NCI-H1694 treated with DMSO at 0.1 percent for 48 hours (cell line): ENCODE measurements around the gene IGLL5.

ENCODE experiments used
- DNase-seq: peaks from one replicate; lab custom pipeline; 2025; lab: John Stamatoyannopoulos, UW

The IGLL5 gene

DNA sequence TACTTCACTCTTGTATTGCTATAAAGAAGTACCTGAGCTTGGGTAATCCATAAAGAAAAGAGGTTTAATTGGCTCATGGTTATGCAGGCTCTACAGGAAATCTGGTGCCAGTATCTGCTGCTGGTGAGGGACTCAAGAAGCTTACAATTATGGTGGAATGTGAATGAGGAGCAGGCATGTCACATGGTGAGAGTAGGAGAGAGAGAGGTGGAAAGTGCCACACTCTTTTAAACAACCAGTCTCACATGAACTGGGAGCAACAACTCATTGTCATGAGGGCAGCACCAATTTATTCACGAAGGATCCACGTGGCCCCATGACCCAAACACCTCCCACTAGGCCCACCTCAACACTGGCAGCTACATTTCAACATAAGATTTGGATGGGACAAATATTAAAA lies 24.6 kb upstream of the IGLL5 start:
- no peak for DNase-seq

DNA sequence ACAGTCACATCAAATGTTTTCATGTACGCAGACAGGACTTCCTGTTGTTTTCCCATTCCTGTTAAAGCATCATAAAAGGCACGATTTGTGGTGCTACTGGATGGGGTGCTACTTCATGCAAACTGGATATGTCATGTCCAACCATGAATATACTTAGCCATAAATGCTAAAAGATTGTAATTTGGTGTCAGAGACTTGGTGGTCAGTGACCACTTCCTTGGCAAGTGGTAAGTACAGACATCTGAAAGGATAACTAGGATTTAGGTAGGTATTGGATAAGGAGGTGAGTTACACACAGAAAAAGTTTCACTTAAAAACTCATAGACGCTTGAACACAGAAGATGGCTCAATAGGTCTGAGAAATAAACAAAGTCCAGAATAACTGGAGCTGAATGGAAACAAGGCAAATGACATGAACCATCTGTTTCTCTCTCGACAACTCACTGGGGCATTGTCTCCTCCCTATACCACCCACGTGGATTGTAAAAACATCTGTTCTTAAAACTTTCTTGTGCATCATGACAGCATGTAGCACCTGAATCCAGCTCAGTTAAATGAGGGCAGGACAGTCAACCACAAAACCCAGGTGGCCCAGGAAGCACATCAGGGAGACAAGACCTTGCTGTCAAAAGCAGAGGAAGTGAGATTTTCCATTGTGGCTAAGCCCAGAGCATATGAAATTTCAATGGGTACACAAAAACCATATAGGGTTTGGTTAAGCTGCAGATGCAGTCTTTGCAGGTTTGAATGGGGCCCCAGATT lies 22.1 kb upstream of the IGLL5 start:
- DNase-seq: no peak

DNA sequence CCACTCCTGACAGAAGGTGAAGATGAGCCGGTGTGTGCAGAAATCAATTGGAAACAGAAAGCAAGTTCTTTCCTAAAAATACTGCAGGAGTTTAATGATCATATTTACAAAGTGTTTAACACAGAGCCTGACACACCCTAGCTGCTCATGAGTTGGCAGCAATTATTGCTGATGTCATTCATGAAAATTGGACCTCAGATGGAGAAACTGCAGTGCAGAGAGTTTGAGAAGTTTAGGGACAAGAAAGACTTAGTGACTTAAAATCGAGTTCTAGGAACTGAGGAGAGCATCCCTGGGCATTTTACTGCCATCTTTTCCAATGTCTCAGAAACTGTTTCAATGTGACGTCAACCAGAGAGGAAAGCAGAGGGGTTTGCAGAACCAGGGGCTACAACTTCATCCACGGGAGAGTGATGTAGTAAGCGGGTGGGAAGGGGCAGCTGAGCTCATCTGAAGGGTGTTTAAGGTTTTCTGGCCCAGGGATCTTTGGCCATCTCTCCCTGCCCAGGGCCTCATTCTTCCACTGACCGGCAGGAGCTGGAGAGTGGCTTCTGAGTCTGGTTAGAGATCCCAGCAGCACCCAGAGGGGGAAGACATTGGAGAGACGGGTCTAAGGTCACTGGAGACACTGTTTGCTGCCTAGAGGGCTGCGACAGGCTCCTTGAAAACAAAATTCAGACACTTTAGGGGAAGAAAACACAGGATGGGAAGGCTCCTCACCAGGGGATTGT lies 21.1 kb upstream of the IGLL5 start:
- no peak for DNase-seq

DNA sequence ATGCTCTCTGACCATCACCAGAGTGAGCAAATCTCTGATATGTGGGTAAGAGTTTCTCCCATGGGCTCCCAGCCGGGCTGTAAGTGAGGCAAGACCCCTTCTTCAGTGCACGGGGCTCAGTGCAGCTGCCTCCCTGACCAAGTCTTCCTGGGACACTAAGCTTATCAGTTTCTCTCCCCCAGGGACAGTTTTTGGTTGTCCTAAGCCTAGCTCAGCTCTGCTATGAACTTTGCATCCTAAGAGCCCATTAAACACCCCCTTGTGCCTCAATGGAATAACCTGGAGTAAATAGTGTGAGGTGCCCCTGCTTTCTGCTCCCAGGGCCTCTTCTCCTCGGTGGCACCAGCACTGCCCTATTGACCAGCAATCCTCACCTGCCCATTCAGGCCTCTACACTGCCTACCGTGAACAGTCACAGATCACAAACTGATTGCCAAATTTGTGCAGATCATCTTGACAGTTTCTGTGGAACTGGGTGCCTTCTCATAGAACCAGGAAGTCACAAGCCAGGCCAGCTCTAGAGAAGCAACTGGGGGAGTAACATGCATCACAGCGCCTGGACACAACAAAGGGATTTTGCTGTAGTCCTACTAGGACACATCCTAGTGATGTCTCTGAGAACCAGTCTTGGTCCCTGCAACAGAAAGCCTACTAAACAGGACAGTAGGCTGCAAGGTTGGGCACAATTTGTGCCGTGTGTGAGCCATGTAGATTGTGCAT lies 19.5 kb upstream of the IGLL5 start:
- DNase-seq: no peak

DNA sequence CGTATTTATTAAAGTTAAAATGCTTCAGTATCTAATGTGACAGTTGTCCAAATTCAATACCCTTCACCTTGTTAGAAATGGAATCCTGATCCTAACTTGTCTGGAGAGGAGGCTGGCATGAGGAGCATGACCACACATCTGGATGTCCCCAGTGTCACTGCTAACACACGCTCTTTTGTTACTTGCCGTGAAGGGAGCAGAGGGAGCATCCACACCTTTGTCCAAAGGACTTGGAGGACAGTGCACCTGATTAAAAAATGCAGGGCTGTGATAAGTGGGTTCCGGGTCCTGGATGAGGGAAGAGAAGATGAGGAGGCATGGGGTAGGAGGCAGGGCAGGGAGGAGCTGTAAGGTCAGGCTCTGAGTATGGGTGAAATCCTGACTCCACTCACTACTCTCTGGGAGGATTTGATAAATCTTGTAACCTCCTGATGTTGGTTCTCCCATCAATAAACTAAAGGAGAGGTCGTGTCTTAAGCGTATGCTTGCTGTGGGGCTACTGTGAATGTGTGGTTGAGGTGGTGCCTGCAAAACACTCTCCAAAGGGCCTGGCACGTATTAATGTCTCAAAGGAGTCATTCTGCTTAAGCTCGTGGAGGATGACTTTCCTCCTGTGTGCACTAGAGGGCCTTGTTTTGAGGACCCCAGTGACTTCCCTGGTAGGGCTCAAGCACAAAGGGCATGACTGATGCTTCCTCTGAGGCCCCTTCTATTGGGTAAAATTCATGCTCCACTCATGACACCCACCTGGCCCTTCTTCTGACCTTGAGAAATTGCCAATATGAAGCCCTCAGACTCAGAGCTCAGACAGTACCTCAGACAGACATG lies 16.8 kb upstream of the IGLL5 start:
- DNase-seq: no peak

DNA sequence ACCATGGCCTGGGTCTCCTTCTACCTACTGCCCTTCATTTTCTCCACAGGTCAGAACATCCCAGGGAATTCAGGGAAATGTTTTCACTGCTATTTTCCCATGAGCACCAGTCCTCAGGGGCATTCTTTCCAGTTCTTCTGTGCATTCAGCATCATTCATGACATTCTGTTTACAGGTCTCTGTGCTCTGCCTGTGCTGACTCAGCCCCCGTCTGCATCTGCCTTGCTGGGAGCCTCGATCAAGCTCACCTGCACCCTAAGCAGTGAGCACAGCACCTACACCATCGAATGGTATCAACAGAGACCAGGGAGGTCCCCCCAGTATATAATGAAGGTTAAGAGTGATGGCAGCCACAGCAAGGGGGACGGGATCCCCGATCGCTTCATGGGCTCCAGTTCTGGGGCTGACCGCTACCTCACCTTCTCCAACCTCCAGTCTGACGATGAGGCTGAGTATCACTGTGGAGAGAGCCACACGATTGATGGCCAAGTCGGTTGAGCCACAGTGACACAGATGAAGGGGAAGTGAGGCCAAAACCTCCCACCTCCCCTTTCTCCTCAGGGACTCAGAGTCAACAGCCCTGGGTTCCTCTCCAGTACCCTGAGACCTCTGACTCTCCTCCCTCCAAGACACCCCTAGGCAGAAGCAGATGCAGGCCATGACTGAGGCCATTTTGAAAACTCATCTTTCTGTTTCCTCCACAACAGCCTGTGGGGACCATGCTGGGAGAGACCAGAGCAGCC lies 15.9 kb upstream of the IGLL5 start:
- DNase-seq: no peak

DNA sequence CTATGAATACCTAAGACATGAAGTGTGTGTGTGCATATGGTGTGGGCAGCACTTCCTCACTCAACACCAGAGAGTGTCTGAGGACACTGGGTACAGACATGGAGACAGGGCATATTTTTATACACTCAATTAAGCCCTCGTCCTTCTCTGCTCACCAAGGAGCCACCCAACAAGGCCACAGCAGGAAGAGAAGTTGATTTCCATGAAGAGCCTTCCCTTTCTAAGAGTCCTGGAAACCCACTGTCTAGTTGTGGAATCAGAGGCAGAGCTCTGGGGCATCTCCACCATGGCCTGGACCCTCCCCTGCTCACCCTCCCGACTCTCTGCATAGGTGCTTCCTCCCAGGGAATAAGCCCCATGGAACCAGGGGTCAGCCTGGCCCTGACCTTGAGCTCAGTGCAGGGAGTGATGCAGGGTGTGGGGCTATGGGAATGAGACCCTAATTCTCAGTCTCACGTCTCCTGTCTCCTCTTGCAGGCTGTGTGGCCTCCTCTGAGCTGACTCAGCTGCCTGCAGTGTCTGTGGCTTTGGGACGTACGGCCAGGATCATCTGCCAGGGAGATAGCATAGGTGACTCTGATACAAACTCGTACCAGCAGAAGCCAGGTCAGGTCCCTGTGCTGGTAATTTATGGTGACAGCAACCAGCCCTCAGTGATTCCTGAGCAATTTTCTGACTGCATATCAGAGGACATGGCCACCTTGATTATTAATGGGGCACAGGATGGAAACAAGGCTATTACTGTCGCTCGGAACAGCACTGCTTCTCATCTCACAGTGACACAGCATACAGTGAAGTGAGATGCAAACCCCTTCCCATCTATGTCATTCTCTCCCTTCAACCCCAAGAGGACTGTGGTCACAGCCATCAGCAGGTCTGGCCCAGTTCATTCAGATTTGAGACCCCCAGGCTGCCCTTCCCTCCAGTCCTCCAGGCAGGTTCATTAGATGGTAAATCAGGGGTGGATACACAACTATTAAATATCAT lies 14.6 kb upstream of the IGLL5 start:
- DNase-seq: no peak

DNA sequence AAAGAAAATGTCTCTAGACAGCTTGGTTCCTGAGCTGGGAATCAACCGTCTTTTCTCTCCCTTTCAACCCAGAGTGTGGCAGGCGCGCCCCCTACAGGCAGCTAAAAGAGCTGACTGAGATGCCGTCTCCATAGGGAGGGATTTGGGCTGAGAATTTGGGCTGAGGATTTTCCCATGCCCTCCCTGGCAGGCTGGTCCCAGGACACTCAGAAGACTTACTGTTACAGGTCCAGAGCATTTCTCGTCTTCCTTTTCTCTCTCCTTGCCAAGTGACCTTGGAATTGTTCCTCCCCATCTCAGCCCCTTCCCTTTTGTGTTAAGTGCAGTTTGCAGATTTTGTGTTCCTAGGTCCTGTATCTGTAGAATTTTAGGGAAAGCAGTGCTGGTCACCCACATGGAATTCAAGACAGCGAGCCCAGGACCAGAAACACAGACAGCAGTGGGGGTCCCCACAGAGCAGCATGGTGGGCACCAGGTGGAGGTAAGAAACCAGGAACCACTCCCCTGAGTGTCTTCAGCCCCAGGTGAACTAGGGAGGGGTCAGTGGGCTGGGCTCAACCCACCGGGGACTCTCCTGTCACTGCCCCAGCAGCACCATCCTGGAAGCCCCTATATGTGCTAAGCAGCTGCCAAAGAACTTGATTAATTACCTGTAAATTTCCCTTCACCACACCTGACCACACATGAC lies 9.9 kb upstream of the IGLL5 start:
- DNase-seq: peak; percentile 52

DNA sequence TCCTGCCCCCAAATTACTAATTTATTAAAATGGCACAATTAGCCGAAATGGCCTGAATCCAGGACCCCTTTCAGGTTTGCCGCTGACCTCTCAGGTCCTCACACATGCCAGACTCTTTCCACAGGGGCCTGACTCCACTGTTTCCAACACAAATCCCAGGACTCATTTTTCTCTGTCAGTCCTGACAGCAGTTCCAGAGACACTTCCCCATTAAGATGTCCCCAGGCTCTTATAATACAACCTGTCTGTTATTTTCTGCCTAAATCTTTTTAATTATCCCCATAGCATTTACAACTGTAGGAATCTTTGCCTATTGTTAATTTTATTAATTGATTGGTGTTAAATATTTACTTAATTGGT lies 9.4 kb upstream of the IGLL5 start:
- DNase-seq: no peak

DNA sequence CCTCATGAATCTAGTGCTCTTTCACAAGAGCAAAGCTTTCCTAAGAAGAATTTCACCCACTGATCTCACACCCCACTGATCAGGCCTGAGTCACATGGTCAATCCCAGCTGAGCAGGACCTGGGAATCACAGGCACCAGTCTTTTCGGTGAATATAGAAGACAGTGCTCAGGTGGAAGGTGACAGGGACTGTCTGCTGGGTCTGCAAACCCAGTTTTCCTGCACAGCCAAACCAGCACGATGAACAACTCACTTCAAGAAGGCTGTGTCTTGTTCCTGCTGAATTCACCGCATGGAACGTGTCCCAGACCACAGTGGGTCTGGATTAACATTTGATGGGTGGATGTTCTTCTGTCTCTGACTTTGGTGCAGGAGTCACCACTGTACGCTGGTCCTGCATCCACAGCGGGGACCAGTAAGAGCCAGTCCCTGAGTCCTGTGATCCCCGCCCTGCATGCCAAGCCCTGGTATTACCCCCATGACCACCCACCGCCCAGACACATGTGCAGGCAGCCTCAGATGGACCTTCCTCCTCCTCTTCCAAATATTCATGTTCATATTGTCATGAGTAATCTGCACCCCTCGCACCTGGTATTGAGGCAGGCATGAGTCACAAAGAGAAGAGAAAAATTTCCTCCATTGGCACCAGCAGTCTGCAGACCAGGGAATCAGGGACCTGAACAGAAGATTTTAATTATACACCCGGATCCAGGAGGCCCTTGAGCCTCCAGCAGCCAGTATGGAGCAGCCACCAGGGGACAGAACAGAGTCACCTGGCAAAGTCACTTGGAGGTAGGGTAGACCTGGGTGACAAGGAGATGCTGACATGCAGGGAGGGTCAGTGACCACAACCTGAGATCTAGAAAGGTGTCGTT lies 8.6 kb upstream of the IGLL5 start:
- no peak for DNase-seq

DNA sequence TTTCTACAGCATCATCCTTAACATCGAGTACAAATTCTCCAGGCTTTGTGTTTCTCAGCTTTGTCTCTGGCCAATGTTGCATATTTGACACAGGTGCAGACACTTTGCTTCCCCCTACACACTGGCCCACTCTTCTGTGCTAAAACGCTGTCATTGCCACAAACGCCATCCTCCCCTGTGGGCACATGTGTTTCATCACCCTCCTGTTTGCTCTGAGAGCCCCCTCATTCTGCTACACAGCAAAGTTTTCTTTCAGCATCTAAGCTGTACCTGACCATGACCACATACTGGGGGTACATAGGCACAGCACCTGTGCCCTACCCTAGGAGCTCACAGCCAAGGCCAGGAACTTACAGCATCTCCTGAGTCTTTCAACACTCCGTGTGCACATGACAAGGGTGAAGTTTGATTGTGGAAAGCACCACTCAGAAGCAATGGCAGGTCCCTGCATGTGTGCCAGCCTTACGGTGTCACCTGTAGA lies 7.9 kb upstream of the IGLL5 start:
- DNase-seq: no peak

DNA sequence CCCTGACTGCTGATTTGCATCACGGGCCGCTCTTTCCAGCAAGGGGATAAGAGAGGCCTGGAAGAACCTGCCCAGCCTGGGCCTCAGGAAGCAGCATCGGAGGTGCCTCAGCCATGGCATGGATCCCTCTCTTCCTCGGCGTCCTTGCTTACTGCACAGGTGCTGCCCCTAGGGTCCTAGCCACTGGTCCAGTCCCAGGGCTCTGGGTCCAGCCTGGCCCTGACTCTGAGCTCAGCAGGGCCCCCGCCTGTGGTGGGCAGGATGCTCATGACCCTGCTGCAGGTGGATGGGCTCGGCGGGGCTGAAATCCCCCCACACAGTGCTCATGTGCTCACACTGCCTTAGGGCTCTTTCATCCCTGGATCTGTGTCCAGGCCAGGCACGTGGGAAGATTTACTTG lies 7.0 kb upstream of the IGLL5 start:
- DNase-seq: no peak

DNA sequence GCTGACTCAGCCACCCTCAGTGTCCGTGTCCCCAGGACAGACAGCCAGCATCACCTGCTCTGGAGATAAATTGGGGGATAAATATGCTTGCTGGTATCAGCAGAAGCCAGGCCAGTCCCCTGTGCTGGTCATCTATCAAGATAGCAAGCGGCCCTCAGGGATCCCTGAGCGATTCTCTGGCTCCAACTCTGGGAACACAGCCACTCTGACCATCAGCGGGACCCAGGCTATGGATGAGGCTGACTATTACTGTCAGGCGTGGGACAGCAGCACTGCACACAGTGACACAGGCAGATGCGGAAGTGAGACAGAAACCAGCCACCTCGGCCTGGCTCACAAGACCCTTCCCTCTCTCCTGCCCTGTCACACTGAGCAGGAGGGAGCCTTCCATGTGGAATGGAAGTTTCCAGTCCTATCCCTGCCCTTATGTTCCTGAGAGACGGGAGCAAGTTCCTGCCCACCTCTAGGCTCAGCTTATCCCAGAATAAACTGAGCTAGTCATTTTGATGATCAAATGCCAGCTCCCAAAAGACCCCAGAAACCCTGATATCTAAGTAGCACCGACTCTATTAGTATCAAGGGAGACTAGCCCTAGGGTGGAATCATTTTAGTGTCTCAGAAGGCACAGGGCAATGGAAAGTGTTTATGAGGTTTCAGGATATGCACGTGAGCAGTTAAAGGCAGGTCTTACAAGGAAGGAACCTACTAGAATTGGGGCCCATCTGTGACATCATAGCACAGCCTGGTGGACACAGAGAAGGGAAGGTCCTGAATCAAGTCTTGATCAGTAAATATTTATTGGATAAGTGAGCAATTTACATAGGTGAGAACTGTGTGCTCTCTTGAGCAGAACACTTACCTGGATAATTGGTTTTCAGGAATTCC lies 6.3 kb upstream of the IGLL5 start:
- DNase-seq: no peak

DNA sequence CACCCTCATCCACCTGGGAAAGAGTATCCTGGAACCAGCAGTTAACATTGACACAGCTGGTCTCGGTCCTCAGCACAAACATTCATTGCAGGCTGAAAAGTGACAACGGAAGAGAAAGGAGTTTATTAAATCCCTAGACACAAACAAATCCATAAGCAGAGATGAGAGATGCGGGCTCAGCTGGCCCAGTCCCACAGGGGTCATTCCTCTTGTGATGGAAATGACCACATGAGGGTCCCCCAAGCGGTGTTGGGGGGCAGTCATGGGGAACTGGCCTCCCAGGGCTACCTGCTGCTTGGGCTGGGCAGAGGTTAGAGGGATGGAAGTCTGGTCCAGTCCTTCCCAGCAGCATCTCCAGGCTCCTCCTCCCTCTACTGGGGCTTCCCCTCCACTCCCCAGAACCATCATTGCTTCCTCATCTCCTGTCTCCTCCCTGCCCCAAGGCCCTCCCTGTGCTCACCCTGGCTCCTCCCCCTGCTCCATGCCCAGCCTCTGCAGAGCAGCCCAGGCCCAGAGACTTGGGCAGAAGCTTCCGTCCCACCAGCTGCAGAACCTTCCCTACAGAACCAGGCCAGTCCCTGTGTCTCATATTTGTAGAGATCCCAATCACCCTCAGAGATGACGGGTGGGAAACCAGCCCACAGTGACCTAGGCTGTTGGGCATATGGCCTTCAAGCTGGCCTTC lies 5.4 kb upstream of the IGLL5 start:
- no peak for DNase-seq

DNA sequence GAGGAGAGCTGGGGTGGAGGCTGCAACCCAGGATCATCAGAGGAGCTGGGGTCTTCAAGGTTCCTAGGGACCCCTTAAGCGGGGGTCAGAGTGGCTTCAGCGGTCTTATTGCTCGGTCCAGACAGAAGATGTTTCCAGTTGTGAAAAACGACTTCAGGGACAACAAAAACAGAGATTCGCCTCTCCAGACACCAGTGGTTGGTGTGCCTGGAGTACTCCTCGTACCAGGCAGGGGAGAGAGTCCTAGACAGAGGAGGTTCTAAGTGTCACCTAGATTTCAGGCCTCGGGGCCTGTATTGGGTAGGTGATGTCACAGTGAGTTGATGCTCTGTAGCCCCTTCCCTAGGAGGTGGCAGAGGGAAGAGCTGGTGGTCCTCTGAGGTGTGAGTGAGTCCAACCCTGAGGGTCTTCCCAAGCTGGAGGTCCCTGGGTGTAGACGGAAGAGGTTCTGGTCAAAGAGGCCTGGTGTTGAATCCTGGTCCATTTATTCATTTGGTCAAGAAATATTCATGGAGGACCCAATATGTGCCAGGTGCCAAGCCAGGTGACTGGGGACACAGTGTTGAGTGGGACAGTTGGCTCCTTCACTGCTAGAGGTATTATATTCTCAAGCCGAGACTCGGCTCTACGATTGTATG lies 4.4 kb upstream of the IGLL5 start:
- no peak for DNase-seq
